ENCODE measurements around the gene TMEM201. TPM values are rescaled to one million over a fixed set of nuclear protein-coding genes. Genes with fewer than 3 reads are reported as not detected.

Gene TMEM201
- total RNA-seq, 1 donor from 2014 or later = 8.5 TPM

- no peak for DNase-seq
- no peak for ATAC-seq
- Histone ChIP-seq H3K36me3 (peaks cover 21% of the 10 kb centered on the region), H3K9me3 (no peaks in the 10 kb centered on the region), H3K4me1 (no peaks in the 10 kb centered on the region), H3K27ac (no peak overlapping the region), H3K27me3 (no peaks in the 10 kb centered on the region), H3K4me3 (no peak overlapping the region)
- no peak for TF ChIP-seq CTCF (IDR thresholded peaks at IDR 0.05)
- intact Hi-C loops (cut with DNase I) = no loop called here
Measured at GRCh38 chr1:9607352-9607751, 18.6 kb downstream of the TMEM201 start.

DNA sequence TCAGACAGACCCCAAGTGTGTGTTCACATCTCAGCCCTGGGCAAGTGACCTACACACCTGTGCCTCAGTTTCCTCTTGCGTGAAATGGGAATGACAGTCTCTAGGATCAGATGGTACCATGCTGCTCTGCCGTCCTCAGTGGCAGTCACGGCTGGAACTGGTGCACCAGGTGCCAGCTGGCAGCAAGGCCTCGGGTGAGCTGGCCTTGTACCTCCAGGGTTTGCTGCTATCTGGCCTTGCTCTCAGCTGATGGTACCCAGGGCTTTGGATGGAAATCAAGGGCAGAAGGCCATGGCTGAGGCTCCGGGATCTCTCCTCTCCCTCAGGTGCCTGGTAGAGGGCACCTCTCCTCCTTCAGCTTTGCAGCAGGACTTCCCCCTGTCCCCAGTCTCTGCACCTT is 21.3 kb downstream of the TMEM201 start:
- intact Hi-C loops (cut with DNase I) = no loop called here

GRCh38 chr1:9610548-9610947 is 21.8 kb downstream of the TMEM201 start:
- DNase-seq = no peak

More for the DNA sequence above, 21.3 kb downstream of the TMEM201 start:
- TF ChIP-seq CTCF (IDR thresholded peaks at IDR 0.05) = no peak
- Histone ChIP-seq H3K4me3 (no peak overlapping the region), H3K27me3 (no peaks in the 10 kb centered on the region), H3K36me3 (peaks cover 19% of the 10 kb centered on the region), H3K27ac (no peak overlapping the region), H3K4me1 (no peaks in the 10 kb centered on the region), H3K9me3 (no peaks in the 10 kb centered on the region)
- DNase-seq (no peak), ATAC-seq (no peak)

DNA sequence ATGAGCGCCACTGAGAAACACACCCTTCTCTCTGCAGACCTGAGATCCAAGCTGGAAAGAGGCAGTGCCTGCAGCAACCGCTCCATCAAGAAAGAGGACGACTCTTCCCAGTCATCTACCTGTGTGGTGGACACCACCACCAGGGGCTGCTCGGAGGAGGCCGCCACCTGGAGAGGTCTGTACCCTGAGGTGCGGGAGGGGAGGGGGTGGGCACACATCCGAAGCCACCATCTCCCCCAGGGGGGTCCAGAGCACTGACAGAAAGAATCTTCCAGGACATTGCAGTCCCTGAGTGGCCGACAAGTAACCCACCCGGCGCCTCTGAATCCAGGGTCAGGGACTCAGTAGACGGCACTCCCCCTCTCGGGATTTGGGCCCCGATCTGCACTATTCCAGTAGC is 23.0 kb downstream of the TMEM201 start:
- ATAC-seq (no peak), DNase-seq (no peak)
- no peak for TF ChIP-seq CTCF (IDR thresholded peaks at IDR 0.05)
- Histone ChIP-seq H3K27ac (no peak overlapping the region), H3K4me1 (no peaks in the 10 kb centered on the region), H3K4me3 (no peak overlapping the region), H3K27me3 (no peaks in the 10 kb centered on the region), H3K9me3 (no peaks in the 10 kb centered on the region), H3K36me3 (peaks cover 19% of the 10 kb centered on the region)
- intact Hi-C loops (cut with DNase I) = no loop called here

More at GRCh38 chr1:9610548-9610947, 21.8 kb downstream of the TMEM201 start:
- no peak overlapping the region for H3K27ac ChIP-seq
- H3K4me3 ChIP-seq = no peak overlapping the region
- no peak for ATAC-seq
- H3K36me3 ChIP-seq = peaks cover 19% of the 10 kb centered on the region
- no peak for TF ChIP-seq CTCF (IDR thresholded peaks at IDR 0.05)
- intact Hi-C loops (cut with DNase I) = no loop called here
- H3K9me3 ChIP-seq = no peaks in the 10 kb centered on the region
- no peaks in the 10 kb centered on the region for H3K27me3 ChIP-seq
- H3K4me1 ChIP-seq = no peaks in the 10 kb centered on the region

GRCh38 chr1:9612162-9612845 is 23.6 kb downstream of the TMEM201 start:
- DNase-seq (no peak), ATAC-seq (no peak)
- peaks cover 18% of the 10 kb centered on the region for H3K36me3 ChIP-seq
- H3K9me3 ChIP-seq = no peaks in the 10 kb centered on the region
- no peak overlapping the region for H3K4me3 ChIP-seq
- H3K4me1 ChIP-seq = no peaks in the 10 kb centered on the region
- TF ChIP-seq CTCF (IDR thresholded peaks at IDR 0.05) = no peak
- no peaks in the 10 kb centered on the region for H3K27me3 ChIP-seq
- H3K27ac ChIP-seq = no peak overlapping the region
- intact Hi-C loops (cut with DNase I) = no loop called here

Measured in upper lobe of right lung (tissue), 1 donor.